ENCODE data around the gene CCDC12.

The CCDC12 gene

GRCh38 chr3:46902188-46902631 lies 74.3 kb downstream of the CCDC12 start:
- no peak for DNase-seq

DNA sequence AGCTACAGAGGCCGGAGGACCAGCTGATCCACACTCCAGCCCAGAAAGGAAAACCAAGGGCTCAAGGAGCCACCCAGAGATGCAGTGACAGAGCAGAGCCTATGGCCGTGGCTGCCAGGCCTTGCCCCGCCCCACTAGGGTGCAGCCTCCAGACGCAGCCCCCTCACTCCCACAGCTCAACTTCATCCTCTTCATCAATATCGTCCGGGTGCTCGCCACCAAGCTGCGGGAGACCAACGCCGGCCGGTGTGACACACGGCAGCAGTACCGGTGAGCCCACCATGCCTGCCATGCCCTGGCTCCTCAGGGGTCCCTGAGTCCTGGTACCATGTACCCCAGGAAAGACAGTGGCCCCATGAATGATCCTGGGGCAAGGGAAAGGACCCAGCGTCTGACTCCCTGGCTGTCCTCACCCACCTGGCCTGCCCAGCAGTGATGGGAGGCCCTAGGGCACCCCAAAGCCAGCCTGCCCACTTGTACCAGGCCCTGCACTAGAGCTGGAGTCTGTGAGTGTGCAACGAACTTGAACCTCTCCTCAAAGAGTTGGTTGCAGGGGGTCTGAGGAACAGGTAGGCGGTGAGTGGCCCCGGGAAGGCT lies 74.9 kb downstream of the CCDC12 start:
- DNase-seq = no peak

DNA sequence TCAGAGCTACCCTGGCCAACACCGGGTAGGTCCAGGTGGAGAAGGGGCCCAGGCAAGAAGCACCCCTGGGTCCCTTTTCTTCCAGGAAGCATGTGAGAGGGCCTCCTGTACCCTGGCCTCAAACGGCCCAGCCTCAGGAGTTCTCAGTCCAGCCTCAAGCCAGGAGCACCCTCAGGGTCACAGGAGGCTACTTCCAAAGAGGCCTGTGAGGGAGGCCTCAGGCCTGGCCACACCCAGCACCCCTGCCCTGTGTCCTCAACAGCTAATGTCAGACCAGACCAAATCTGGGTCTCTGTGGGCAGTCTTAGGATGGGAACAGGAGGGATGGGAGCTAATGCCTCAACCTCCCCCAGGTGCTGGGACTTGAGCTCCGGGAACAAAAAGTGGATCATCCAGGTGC lies 75.5 kb downstream of the CCDC12 start:
- DNase-seq = no peak

DNA sequence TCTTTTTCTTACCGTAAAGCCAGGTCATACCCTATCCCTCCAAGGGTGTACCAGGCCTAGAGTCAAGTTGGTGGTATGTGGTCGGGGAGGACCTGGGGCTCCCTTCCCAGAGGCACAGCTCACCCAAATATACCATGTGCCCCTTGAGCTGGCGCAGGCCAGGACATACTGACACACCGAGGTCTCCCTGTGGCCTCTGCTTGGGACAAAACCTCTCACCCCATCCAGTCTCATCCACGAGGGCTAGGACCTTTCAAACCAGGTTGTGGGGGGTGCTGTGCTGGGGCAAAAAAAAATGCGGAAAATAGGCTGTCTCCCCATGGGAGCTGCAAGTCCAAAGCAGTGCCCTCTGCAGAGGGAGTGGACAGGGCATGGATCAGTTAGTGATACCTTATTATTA lies 76.2 kb downstream of the CCDC12 start:
- no peak for DNase-seq

- no peak for DNase-seq
Observed at GRCh38 chr3:46900007-46900292, 76.6 kb downstream of the CCDC12 start.

DNA sequence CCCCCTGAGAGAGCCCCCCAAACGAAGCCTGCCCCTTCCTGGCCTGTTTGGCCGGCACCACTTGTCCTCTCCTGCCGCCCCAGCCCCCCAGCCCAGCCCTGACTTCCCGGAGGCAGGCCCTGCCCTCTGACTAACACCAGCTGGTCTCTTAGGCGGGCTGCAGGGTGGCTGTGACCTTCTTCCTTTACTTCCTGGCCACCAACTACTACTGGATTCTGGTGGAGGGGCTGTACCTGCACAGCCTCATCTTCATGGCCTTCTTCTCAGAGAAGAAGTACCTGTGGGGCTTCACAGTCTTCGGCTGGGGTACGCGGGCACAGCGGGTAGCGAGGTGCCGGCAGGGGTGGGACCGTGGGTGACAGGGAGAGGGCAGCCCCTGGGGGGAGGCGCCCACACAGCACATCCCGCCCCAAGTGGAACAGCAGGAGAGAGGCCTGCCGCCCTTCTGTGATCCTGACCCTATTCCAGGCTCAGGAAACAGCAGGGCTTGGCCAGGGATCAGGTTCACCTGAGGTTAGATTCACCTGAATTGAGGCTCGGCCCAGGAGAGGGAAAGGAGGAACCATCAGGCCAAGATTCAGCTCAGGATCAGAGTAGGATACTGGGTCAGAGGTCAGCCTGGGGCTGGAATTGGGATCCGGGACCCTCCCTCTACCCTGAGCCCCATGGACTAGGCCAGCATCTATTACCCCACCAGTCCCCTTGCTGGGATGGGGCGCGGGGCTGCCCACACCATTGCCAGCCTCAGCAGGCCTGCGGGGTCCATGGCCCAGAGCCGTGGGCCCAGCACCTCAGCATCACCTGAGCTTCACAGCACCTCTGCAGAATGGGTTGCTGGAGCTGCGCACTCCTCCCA lies 77.2 kb downstream of the CCDC12 start:
- DNase-seq = no peak

GRCh38 chr3:46898321-46899150 lies 78.0 kb downstream of the CCDC12 start:
- DNase-seq = no peak

DNA sequence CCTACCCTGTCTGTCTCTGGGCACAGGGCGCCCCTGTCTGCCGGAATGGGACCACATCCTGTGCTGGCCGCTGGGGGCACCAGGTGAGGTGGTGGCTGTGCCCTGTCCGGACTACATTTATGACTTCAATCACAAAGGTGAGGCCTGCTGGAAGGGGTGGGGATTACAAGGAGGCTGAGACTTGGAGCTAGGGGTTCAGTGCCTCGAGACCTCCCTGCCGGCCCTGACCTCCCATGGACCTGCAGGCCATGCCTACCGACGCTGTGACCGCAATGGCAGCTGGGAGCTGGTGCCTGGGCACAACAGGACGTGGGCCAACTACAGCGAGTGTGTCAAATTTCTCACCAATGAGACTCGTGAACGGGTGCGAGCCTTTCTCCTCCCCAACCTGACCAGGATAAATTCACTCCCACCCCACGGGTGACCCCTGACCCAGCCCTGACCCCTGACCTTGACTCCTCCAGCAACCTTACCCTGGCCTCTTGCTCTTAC lies 78.7 kb downstream of the CCDC12 start:
- no peak for DNase-seq

DNA sequence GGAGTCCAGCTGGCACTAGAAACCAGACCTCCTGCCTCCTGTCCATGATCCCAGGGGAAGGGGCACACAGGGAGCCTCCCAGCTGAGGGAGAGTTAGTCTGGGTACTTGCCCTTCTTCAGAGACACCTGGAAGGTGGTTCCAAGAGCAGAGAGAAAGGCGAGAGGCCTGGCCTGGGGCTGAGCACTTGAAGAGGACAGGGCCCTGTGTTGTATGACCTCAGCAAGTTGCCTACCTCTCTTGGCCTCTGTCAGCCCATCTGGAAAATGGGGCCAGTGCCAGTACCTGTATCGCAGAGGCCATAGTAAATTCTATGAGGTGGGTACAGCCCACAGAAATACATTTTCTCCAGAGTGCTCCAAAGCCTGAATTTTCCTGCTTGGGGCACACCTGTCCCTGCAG lies 79.5 kb downstream of the CCDC12 start:
- no peak for DNase-seq

DNA sequence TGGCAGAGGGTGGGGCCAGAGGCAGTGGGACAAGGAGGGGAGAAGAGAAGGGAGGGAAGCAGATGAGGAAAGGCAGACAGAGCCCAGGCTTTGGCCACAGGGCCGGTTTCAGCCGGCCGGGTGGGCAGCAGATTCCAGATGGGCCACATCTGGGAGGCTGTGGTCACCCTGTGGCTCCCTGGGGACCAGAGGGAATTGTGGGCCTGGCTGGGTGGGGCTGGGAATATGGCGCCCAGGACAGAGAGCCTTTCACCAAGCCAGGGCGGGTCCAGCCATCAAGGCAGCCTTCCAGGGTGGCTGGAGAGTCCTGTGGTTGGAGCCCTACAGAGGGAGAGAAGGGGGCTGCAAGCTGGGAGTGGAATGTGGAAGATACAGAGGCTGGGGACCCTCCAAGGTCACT lies 80.2 kb downstream of the CCDC12 start:
- DNase-seq = no peak

DNA sequence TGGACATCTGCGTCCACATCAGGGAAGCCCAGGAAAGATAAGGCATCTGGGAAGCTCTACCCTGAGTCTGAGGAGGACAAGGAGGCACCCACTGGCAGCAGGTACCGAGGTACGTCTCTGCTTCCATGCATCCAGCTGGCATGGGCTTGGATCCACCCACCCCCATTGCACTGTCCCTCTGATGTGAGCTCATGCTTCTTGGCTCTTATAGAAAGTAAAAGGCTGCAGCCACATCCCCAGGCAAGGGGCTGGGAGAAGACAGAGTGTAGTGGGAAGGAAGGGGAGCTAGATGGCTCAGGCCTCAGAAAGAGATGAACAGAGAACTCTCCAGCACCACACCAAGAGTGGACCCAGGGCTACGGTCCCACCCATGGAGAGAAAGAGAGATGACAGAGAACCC lies 80.8 kb downstream of the CCDC12 start:
- DNase-seq = no peak

- peak; percentile 71 for DNase-seq
Observed at GRCh38 chr3:46895204-46895660, 81.3 kb downstream of the CCDC12 start.

DNA sequence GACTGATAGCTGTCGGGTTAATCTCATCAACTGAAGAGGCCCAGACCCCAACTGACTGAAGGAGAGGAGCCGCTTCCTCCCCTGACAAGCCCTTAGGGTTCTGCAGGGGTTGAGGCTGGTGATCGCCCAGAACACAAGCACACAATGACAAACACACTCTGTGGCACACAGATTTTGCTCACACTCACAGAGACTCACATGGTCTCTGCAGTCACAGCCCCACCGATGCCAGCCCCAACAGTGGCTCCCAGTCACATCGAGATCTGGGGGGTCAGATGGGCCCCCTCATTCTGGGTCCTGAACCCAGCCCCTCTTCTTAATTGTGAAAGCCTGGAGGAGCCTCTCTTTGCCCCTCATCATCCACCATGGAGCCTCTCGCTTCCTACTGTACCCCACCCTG lies 82.3 kb downstream of the CCDC12 start:
- DNase-seq = no peak

DNA sequence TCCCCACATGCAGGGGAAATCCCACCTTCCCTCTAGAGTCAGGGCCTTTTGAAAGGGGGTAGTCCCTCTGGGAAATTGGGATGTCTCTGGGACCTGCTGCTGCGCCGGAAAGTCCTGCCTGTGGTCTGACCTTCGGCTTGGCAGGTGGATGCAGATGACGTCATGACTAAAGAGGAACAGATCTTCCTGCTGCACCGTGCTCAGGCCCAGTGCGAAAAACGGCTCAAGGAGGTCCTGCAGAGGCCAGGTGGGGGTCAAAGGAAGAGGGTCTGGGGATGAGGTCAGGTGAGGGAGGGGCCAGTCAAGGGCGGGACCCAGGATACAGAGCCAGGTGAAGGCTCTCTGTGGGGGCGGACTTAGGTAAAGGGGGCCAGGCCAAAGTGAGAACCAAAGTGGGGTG lies 82.8 kb downstream of the CCDC12 start:
- no peak for DNase-seq

DNA sequence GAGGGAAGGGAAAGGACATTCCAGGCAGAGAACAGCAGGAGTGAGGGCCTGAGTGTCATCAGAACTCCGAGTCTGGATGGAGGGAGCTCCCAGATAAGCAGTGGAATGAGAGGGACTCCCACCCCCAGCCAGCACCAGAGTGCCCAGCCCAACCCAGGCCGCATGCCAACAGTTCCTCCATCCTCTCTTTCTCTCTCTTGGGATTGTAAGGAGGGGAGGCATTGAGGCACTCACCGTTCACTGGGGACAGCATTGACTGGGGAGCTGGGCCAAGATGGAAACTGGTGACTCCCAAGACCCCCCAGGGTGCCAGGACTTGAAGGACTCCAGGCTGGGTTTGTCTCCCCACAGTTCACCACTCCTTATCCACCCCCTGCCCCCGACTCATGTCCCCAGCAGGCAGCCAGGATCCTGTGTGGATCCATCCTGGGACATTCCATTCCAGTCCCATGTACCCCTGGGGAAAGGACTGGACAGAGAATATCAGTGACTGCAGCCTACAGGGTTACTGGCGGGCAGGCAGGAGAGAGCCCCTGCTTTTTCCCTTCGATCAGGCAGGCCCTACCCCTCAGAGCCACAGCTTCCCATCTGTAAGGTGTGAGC lies 83.3 kb downstream of the CCDC12 start:
- DNase-seq = no peak

DNA sequence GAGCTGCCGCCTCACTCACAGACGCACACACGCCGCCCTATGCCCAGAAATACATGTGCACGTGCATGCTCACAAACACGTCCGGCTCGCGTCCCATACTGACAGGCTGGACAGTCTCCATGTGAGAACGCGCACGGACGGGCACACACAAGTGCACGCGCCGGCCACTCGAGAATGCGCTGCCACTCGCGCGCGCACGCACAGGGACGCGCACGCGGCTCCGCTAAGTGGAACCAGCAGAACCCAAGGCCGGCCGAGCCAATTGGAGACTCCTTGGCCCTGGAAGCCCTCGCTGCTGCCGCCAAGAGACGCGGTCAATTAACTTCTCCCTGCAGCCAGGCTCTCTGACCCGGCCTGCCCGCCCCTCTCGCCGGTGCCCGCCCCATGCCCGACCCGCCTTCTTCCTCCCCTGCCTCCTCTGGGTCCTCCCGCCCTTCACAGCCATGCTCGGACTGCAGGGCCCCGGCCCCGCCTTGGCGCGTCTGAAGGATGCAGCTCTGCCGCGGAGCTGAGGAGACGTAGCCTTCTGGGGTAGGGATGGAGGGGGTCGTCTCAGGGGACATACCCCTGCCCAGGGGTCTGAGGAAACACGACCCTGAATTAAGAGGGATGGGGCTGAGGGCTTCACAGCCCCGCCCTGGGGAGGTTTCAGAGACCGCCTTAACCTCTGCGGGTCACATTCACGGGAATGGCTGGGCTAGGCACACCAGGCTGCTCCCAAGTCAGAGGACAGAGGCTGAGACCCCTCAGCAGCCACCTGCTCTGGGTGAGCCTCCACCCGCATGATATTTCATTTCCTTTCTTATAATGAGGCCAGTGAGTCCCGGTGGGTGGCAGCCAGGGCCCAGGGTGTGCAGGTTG lies 84.0 kb downstream of the CCDC12 start:
- no peak for DNase-seq

DNA sequence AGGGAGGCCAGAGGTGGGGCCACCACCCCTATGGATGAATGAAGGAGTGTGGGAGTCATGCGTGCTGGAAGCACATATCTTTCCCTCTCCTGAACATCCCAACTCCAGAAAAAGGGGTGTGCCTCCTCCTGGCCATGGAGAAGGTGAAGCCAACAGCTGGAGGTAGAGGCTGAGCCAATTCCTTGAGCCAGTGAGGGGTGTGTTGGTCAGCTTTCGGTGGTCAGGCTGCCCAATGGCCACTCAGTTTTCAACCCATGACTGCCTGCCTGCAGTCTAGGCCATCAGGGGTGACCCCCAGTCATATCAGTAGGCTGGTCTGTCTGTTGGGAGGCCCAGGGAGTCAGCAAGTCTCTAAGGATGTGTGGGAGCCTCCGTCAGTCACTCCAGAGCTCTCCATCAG lies 85.4 kb downstream of the CCDC12 start:
- no peak for DNase-seq

- no peak for DNase-seq
Observed at GRCh38 chr3:46890132-46890531, 86.4 kb downstream of the CCDC12 start.

GRCh38 chr3:46889381-46890110 lies 87.0 kb downstream of the CCDC12 start:
- DNase-seq = no peak

GRCh38 chr3:46888705-46889104 lies 87.8 kb downstream of the CCDC12 start:
- no peak for DNase-seq

DNA sequence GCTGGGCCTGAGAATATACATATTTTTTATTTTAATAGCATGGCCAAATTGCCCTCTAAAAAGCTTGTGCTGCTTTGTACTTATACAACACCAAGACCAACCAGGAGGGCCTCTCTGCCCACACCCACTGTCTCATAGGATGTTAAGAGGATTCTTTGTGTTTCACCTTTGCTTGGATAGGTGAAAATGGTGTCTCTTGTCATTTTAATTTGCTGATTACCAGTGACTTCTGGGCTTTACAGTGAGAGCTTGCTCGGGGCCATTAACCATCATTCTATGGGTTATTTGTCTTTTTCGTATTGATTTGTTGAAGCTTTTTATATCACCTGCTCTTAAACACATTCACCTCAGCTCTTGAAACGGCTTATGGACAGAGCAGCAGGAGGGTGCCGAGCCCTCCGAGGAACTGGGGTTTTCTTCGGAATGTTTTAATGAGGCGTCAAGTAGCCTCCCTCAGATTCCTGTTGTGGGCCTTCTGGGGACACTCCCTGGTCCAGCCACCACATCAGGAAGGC lies 88.5 kb downstream of the CCDC12 start:
- DNase-seq = no peak

All from activated CD4-positive, alpha-beta T cell treated with anti-CD3 and anti-CD28 coated beads, Interleukin-2, amount 50 U/mL, for 16 hours (primary cell).